H9 (cell line): Measurements from ENCODE around the gene CHTOP. TPM values are rescaled to one million over a fixed set of nuclear protein-coding genes. Genes with fewer than 3 reads are reported as not detected.

Experiments used
- DNase-seq: peaks from one replicate; pipeline ENCODE4 v3.0.0-alpha.2; 2017
- H2AFZ ChIP-seq: one replicate; pipeline ENCODE4 v1.6.1; 2013; ENCODE audit warnings: mild to moderate bottlenecking, low read length, control low read depth, moderate library complexity
- H2AK5ac ChIP-seq: 2 replicates; pipeline ENCODE4 v1.6.1; 2013; ENCODE audit warnings: low read length, control low read depth, mixed read lengths; ENCODE audit not compliant: insufficient read length
- H2BK120ac ChIP-seq: one replicate; pipeline ENCODE4 v1.6.1; 2013; ENCODE audit warnings: low read depth, mild to moderate bottlenecking, low read length, control low read depth, inconsistent platforms; ENCODE audit not compliant: poor library complexity, severe bottlenecking
- H2BK12ac ChIP-seq: 2 replicates; pipeline ENCODE4 v1.6.1; 2013; ENCODE audit warnings: low read length, control low read depth, mixed read lengths, low read depth; ENCODE audit not compliant: insufficient read length
- H2BK15ac ChIP-seq: 2 replicates; pipeline ENCODE4 v1.6.1; 2013; ENCODE audit warnings: low read depth, low read length, control low read depth
- H2BK20ac ChIP-seq: one replicate; pipeline ENCODE4 v1.6.1; 2013; ENCODE audit warnings: low read depth, mild to moderate bottlenecking, low read length, control low read depth, inconsistent platforms; ENCODE audit not compliant: poor library complexity, severe bottlenecking
- H2BK5ac ChIP-seq: 2 replicates; pipeline ENCODE4 v1.6.1; 2013; ENCODE audit warnings: low read length, control low read depth, mixed read lengths; ENCODE audit not compliant: insufficient read length
- H3K14ac ChIP-seq: 2 replicates; pipeline ENCODE4 v1.6.1; 2013; ENCODE audit warnings: low read length, control low read depth; ENCODE audit not compliant: insufficient read depth
- H3K18ac ChIP-seq: 2 replicates; pipeline ENCODE4 v1.6.1; 2013; ENCODE audit warnings: low read depth, mild to moderate bottlenecking, mixed read lengths, low read length, control low read depth; ENCODE audit not compliant: insufficient read length
- H3K23ac ChIP-seq: 2 replicates; pipeline ENCODE4 v1.6.1; 2013; ENCODE audit warnings: low read length, control low read depth, mixed read lengths, low read depth; ENCODE audit not compliant: insufficient read length
- H3K23me2 ChIP-seq: 2 replicates; pipeline ENCODE4 v1.6.1; 2013; ENCODE audit warnings: low read depth, mild to moderate bottlenecking, mixed read lengths, low read length, control low read depth; ENCODE audit not compliant: insufficient read length, poor library complexity, severe bottlenecking
- H3K27ac ChIP-seq: 2 replicates; pipeline ENCODE4 v1.5.1; 2013; ENCODE audit warnings: low read length, control low read depth, mixed read lengths, low read depth; ENCODE audit not compliant: insufficient read length
- H3K27me3 ChIP-seq: 2 replicates; pipeline ENCODE4 v1.6.1; 2013; ENCODE audit warnings: low read length, control low read depth, inconsistent platforms; ENCODE audit not compliant: insufficient read depth
- H3K4ac ChIP-seq: 2 replicates; pipeline ENCODE4 v1.6.1; 2013; ENCODE audit warnings: low read depth, mild to moderate bottlenecking, control low read depth, inconsistent platforms, low read length, moderate library complexity
- H3K4me1 ChIP-seq: 2 replicates; pipeline ENCODE4 v1.6.1; 2013; ENCODE audit warnings: low read length, control low read depth, inconsistent platforms; ENCODE audit not compliant: insufficient read depth
- H3K4me2 ChIP-seq: 2 replicates; pipeline ENCODE4 v1.6.1; 2013; ENCODE audit warnings: low read length, control low read depth, mixed read lengths; ENCODE audit not compliant: insufficient read length, insufficient read depth
- H3K56ac ChIP-seq: 2 replicates; pipeline ENCODE4 v1.6.1; 2013; ENCODE audit warnings: low read depth, mild to moderate bottlenecking, mixed read lengths, low read length, control low read depth; ENCODE audit not compliant: insufficient read length
- H3K79me1 ChIP-seq: 2 replicates; pipeline ENCODE4 v1.6.1; 2013; ENCODE audit warnings: low read depth, mild to moderate bottlenecking, moderate library complexity, low read length, control low read depth, inconsistent platforms; ENCODE audit not compliant: insufficient read depth, poor library complexity, severe bottlenecking
- H3K79me2 ChIP-seq: 2 replicates; pipeline ENCODE4 v1.6.1; 2013; ENCODE audit warnings: low read length, control low read depth, inconsistent platforms; ENCODE audit not compliant: insufficient read depth
- H3K9ac ChIP-seq: 2 replicates; pipeline ENCODE4 v1.6.1; 2013; ENCODE audit warnings: low read length, control low read depth, mixed read lengths; ENCODE audit not compliant: insufficient read length; ENCODE audit errors: extremely low read depth
- H3K9me3 ChIP-seq: one replicate; pipeline ENCODE4 v1.6.1; 2013; ENCODE audit warnings: low read depth, low read length, inconsistent platforms; ENCODE audit not compliant: control insufficient read depth
- H3T11ph ChIP-seq: one replicate; pipeline ENCODE4 v1.6.1; 2013; ENCODE audit warnings: mild to moderate bottlenecking, low read length, control low read depth, inconsistent platforms
- H4K20me1 ChIP-seq: one replicate; pipeline ENCODE4 v1.6.1; 2013; ENCODE audit not compliant: control insufficient read depth, insufficient read length, insufficient read depth
- H4K5ac ChIP-seq: 2 replicates; pipeline ENCODE4 v1.6.1; 2013; ENCODE audit warnings: low read depth, mild to moderate bottlenecking, mixed read lengths, low read length, control low read depth; ENCODE audit not compliant: insufficient read length
- H4K8ac ChIP-seq: replicated peaks from 2 replicates; pipeline ENCODE4 v1.6.1; 2013; ENCODE audit warnings: low read length, control low read depth, mixed read lengths, low read depth; ENCODE audit not compliant: insufficient read length
- H4K91ac ChIP-seq: 2 replicates; pipeline ENCODE4 v1.6.1; 2013; ENCODE audit warnings: low read depth, mild to moderate bottlenecking, moderate library complexity, mixed read lengths, low read length, control low read depth; ENCODE audit not compliant: insufficient read length
- H3K27ac Mint-ChIP-seq, 3 experiments: 2 replicates in 2 of 3; 3 replicates in 1 of 3; pipeline ENCODE4 v1.8.0; 2020 to 2021; ENCODE audit warnings: mixed read lengths in 3 of 3, mild to moderate bottlenecking in 1 of 3, moderate library complexity in 1 of 3
- H3K27me3 Mint-ChIP-seq: 2 replicates; pipeline ENCODE4 v1.8.0; 2021; ENCODE audit warnings: low read depth, mild to moderate bottlenecking, moderate library complexity, mixed read lengths
- H3K36me3 Mint-ChIP-seq, 3 experiments: 2 replicates in 2 of 3; 3 replicates in 1 of 3; pipeline ENCODE4 v1.8.0; 2020 to 2021; ENCODE audit warnings: low read depth in 3 of 3, mixed read lengths in 3 of 3; ENCODE audit not compliant: insufficient read depth in 1 of 3
- H3K4me1 Mint-ChIP-seq, 2 experiments: 2 replicates each; pipeline ENCODE4 v1.8.0; 2020; ENCODE audit warnings: mixed read lengths in 2 of 2
- H3K4me3 Mint-ChIP-seq, 2 experiments: 2 replicates in 1 of 2; 3 replicates in 1 of 2; pipeline ENCODE4 v1.8.0; 2020 to 2021; ENCODE audit warnings: mild to moderate bottlenecking in 2 of 2, mixed read lengths in 2 of 2, moderate library complexity in 1 of 2
- H3K9me3 Mint-ChIP-seq, 2 experiments: 2 replicates in 1 of 2; 3 replicates in 1 of 2; pipeline ENCODE4 v1.8.0; 2020; ENCODE audit warnings: mild to moderate bottlenecking in 2 of 2, mixed read lengths in 2 of 2, moderate library complexity in 1 of 2
- CTCF ChIP-seq: fragments of 200-600 bp; sonication (generic); conservative IDR thresholded peaks from 3 replicates; pipeline ENCODE4 v1.8.0; 2021; ENCODE audit warnings: antibody characterized with exemption, mild to moderate bottlenecking
- WGBS: extraction: QIAGEN DNeasy Blood & Tissue Kit; methylation state at CpG from one replicate; pipeline ENCODE4 v1.1.7; 2013; ENCODE audit warnings: missing lambda C conversion rate, low lambda C conversion rate, mixed read lengths; ENCODE audit not compliant: insufficient read length; ENCODE audit errors: extremely low coverage; 5-methylcytosine and 5-hydroxymethylcytosine counted together
- total RNA-seq: library from RNA; stranded (reverse); gene quantifications from 2 replicates; pipeline ENCODE4 v1.2.1, GENCODE V29; 2021

CHTOP gene
- total RNA-seq, 1 experiment from 2014 or later, result 126 TPM

- no peak for TF ChIP-seq CTCF
- no peak overlapping the region for H3K4ac ChIP-seq
- Mint-ChIP-seq H3K4me3 (peak overlapping the region; percentile 94 to 95), H3K9me3 (no peaks in the 10 kb centered on the region; a peak in 1 of 5 replicates), H3K27ac (peak overlapping the region; percentile 15 to 90 (median 44); a peak in 6 of 7 replicates), H3K4me1 (peaks cover 9% of the 10 kb centered on the region in 2 experiments), H3K36me3 (peaks cover 18 to 40% (median 26%) of the 10 kb centered on the region in 3 experiments), H3K27me3 (no peaks in the 10 kb centered on the region)
- H3K4me1 ChIP-seq, result 0 out of 2 replicates have a peak, but pooled peaks cover 2% of the 10 kb centered on the region
- WGBS, result no CpG with 5 or more reads among the region's 8 CpGs
- no peak overlapping the region for H4K91ac ChIP-seq
- no peak overlapping the region for H2BK12ac ChIP-seq
- H3K18ac ChIP-seq, result no peak overlapping the region
- peaks cover 5% of the 10 kb centered on the region for H3K23me2 ChIP-seq
- no peak for DNase-seq
- no peak overlapping the region for H2BK15ac ChIP-seq
- peak overlapping the region; percentile 94 for H3K4me2 ChIP-seq
- H3K79me2 ChIP-seq, result no peaks in the 10 kb centered on the region; the same call in 1 of the 2 replicates
- peak overlapping the region; percentile 40; the same call in 1 of the 2 replicates for H3K14ac ChIP-seq
- no peak overlapping the region for H3K23ac ChIP-seq
- H3K27me3 ChIP-seq, result no peaks in the 10 kb centered on the region
- no peak overlapping the region for H4K5ac ChIP-seq
- no peaks in the 10 kb centered on the region for H3K9me3 ChIP-seq
- no peak overlapping the region for H2BK120ac ChIP-seq
- H3T11ph ChIP-seq, result no peak overlapping the region
- H2AFZ ChIP-seq, result no peak overlapping the region
- H4K20me1 ChIP-seq, result no peaks in the 10 kb centered on the region
- H4K8ac ChIP-seq, result no peak overlapping the region
- no peak overlapping the region for H2AK5ac ChIP-seq
- H3K56ac ChIP-seq, result no peak overlapping the region
- H3K9ac ChIP-seq, result peak overlapping the region; percentile 81
- H3K27ac ChIP-seq, result no peak overlapping the region
- no peak overlapping the region for H2BK20ac ChIP-seq
- peaks cover 5% of the 10 kb centered on the region for H3K79me1 ChIP-seq
- H2BK5ac ChIP-seq, result no peak overlapping the region
Measured at GRCh38 chr1:153659175-153659534, 25.3 kb downstream of the CHTOP start.
